ENCODE data around the gene LOXL4.

Gene LOXL4

GRCh38 chr10:98267894-98268693 is at the start of gene LOXL4:
LOXL4 (minus strand) TSS chr10:98268194; CDS start chr10:98263019, 5,175 bp downstream.
- peak; percentile 78 for DNase-seq (ENCODE audit: low read depth)
- no peak for TF ChIP-seq MYC (IDR thresholded peaks at IDR 0.05; ENCODE audit: low read depth, low read length)
- no peak for TF ChIP-seq CTCF (IDR thresholded peaks at IDR 0.05; ENCODE audit: low read depth, low read length)
- TF ChIP-seq POLR2A (IDR thresholded peaks at IDR 0.05; ENCODE audit: extremely low read depth, insufficient read length): no peak
- TF ChIP-seq MAX (IDR thresholded peaks at IDR 0.05; ENCODE audit: low read depth, low read length): no peak
- H3K4me3 ChIP-seq (ENCODE audit: low read depth, low read length): peak within 1 kb of the TSS; percentile 40

GRCh38 chr10:98316661-98317060 is 48.7 kb upstream of the LOXL4 start:
- H3K4me3 ChIP-seq (ENCODE audit: low read depth, low read length): no peak overlapping the region
- peak; percentile 51 for DNase-seq (ENCODE audit: low read depth)

GRCh38 chr10:98316170-98316569 is 48.2 kb upstream of the LOXL4 start:
- DNase-seq (ENCODE audit: low read depth): no peak
- no peak overlapping the region for H3K4me3 ChIP-seq (ENCODE audit: low read depth, low read length)
- TF ChIP-seq POLR2A (IDR thresholded peaks at IDR 0.05; ENCODE audit: extremely low read depth, insufficient read length) (no peak), MYC (IDR thresholded peaks at IDR 0.05; ENCODE audit: low read depth, low read length) (no peak), CTCF (IDR thresholded peaks at IDR 0.05; ENCODE audit: low read depth, low read length) (no peak), MAX (IDR thresholded peaks at IDR 0.05; ENCODE audit: low read depth, low read length) (no peak)

More at GRCh38 chr10:98316661-98317060, 48.7 kb upstream of the LOXL4 start:
- TF ChIP-seq MYC (IDR thresholded peaks at IDR 0.05; ENCODE audit: low read depth, low read length) (no peak), POLR2A (IDR thresholded peaks at IDR 0.05; ENCODE audit: extremely low read depth, insufficient read length) (no peak), MAX (IDR thresholded peaks at IDR 0.05; ENCODE audit: low read depth, low read length) (no peak), CTCF (IDR thresholded peaks at IDR 0.05; ENCODE audit: low read depth, low read length) (no peak)

- no peak overlapping the region for H3K4me3 ChIP-seq (ENCODE audit: low read depth, low read length)
- no peak for TF ChIP-seq MAX (IDR thresholded peaks at IDR 0.05; ENCODE audit: low read depth, low read length)
- TF ChIP-seq CTCF (IDR thresholded peaks at IDR 0.05; ENCODE audit: low read depth, low read length): no peak
- no peak for TF ChIP-seq POLR2A (IDR thresholded peaks at IDR 0.05; ENCODE audit: extremely low read depth, insufficient read length)
- TF ChIP-seq MYC (IDR thresholded peaks at IDR 0.05; ENCODE audit: low read depth, low read length): no peak
- peak; percentile 64 for DNase-seq (ENCODE audit: low read depth)
Observed at GRCh38 chr10:98314532-98315284, 46.7 kb upstream of the LOXL4 start.

GRCh38 chr10:98313598-98313997 is 45.6 kb upstream of the LOXL4 start:
- DNase-seq (ENCODE audit: low read depth): no peak
- TF ChIP-seq POLR2A (IDR thresholded peaks at IDR 0.05; ENCODE audit: extremely low read depth, insufficient read length) (no peak), MAX (IDR thresholded peaks at IDR 0.05; ENCODE audit: low read depth, low read length) (no peak), CTCF (IDR thresholded peaks at IDR 0.05; ENCODE audit: low read depth, low read length) (no peak), MYC (IDR thresholded peaks at IDR 0.05; ENCODE audit: low read depth, low read length) (no peak)
- H3K4me3 ChIP-seq (ENCODE audit: low read depth, low read length): no peak overlapping the region

Data from NB4 (cell line).